Measurements from ENCODE around the gene RASGRP1.

Gene RASGRP1

DNA sequence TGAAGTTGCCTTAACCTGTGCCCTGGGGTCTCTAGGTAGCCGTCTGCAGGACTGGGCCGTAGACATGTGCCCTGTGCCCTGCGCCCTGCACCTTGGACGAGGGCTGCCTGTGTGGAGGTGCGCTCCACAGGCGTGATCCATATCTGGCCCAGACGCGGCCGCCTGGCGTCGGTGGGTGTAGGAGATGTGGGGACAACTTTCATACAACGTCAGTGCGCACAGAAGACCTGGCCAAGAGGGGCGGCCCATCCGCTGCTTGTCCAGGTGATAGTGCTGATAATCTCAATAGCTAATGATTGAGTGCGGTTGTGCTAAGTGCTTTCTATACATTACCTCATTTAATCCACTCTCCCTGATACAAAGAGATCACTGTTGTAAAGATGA is 665 bp upstream of the RASGRP1 start:
- DNase-seq (ENCODE audit: low spot score) = no peak

DNA sequence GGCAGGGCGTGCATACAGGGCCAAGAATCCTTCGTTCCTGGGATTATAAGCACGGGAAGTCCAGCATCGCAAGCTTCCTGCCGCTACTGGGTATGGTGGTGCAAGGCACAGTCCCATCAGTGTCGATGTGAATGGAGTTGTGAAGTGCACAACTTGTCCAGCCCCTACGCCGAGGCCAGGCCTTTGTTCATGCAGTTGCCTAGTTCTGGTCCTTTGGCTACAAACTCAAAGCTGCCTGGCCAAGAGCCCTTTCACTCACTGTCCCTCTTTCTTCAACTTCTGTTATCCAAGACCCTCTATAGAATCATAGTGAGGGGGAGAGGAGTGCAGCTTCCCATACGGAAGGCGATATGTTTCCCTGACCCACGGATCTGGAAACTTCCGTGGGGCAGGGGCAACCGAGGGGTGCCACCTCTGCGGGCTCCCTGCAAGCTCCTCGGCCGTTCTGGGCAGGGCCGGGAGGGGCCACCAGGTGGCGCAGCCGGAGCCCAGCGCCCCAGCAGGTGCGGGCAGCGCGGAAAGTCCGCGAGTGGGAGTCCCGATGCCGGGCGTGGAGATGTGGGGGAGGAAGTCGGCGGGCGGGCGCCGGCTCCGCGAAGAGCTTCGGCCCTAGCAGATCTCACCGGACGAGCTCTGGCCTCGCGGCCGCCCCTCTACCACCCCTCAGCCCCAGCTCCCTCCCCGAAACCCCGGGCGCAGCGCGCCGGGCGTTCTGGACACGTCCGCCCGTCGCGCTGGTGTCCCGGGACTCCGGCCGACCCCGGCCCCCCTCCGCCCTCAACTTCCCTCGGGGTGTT is 693 bp downstream of the RASGRP1 start:
- peak; percentile 75 for DNase-seq (ENCODE audit: low spot score)

DNA sequence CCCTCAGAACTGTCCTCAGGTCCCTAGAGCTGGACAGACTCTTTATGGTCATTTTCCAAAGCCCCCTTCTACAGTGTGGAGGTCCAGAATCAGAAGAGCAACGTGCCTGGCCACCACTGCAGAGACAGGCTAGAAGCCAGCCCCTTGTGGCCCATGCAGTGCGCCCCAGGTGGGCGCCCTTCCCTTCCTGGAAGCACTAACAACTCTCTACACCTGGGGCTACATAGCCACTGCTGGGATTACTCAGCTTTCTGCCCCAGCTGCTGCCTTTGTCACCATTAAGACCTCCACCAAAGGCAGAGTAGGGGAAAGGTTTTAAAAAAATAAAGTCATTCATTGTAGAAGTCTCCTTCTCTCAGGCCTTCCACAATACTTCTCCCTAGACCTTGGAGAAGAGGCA is 2.3 kb downstream of the RASGRP1 start:
- DNase-seq (ENCODE audit: low spot score) = no peak

DNA sequence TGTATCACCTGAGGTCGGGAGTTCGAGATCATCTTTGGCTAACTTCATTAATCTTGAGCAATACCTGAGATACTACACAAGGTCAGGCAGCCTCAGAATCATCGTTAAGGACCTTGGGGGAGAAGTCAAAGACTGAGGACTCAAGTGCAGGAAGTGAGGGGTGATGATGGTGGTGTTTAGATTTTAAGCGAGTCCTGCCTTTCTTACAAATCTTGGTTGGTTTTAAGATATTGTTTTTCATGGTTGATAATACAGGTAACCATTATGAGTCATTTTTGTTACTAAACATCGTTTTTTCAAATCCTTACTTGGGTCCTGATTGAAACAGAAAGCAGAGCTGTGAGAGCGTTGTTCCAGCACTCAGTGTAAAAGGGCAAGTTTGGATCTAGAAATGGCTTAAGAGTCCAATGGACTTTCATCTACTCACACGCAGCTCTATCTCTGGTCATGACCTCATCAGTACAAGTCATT is 4.1 kb downstream of the RASGRP1 start:
- no peak for DNase-seq (ENCODE audit: low spot score)

DNA sequence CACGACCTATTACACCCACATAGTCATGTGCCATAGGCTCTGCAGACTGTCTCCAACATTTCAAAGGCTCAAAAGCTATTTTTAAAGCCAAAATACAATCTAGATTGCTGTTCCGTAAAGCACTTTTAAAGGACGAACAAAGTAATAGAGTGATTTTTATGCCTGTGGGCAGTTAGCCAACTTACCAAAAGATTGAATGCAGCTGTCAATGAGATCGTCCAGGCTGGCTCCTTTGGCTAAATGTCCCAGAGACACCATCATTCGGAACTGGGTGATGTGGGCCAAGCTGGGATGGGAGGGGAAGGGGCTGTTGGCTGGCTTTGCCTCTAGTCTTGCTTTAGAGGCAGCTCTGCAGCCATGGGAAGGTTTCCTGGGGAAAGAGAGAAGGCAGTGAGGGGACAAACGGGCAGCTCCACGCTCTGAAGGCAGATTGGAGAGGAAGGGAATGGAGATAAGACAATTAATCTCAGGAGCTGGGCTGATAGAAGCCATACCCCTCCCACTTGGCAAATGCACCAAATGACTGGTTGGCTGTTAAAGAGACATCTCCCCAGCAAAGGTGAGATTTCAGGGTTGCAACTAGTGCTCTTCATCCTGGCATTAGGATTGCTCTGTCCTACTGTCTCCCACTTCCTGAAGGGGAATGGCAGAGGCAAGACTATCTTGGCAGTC is 4.8 kb downstream of the RASGRP1 start:
- DNase-seq (ENCODE audit: low spot score) = no peak

DNA sequence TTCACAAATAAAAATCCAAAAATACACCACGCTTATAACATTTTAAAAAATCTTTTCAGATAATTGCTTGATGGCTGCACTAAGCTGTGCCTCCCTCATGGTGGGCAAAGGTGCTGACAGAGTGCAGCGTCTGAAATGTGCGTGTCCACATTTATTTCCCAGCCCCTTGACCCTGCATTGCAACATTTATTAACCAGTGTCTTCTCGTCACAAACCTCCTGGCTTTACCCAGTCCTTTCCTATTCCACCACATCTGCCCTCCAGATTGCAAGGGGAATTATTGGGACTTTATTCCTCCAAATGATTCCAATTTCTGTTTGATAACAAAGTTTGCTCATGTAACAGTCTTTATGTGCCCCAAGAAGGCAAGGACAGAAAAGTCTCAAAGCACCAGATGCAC is 5.5 kb downstream of the RASGRP1 start:
- DNase-seq (ENCODE audit: low spot score) = no peak

DNA sequence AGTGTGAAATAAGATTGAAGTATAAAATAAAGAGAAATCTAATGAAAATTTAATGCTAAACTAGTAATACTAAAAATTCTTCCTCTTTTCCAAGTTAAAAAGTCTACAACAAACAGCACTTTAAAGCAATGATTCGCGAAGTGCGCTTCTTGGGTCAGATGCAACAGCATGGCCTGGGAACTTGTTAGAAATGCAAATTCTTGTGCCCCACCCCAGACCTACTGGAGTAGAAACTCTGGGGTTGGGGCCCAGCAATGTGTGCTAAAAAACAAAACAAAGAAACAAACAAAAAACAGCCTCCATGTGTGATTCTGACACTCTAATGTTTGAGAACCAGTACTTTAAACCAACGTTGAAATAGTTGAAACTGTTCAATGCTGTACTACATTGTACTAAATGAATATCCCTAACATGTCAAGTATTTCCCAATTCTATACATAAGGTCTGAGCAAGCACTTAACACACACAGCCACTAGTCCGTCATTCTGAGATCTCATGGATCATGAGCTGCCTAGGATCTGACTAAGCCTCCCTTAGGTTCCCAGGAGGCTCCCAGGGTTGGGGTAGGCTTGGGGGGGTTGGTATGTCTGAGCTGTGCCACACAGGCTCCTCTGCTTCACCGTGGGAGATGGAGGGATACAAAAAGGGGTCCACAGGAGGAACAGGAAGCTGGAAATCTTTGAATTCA is 6.1 kb downstream of the RASGRP1 start:
- no peak for DNase-seq (ENCODE audit: low spot score)

DNA sequence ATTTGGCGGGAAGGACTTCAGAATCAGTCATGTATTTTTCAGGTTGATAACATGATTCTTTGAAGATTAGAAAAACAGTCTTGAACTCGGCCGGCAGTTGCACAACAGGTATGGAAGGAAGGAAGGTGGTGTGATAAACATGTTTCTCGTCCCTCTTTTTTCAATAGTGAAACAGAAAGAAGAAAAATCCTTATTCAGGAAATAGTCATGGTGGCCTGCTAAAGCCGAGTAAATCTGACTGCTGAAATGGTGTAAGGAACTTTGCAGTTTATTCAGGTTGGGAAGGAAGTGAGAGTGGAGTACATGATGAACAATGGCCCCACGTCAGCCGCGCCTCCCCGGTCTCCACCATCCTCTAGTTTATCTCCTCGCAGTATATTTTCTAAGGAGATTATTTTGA is 6.7 kb downstream of the RASGRP1 start:
- no peak for DNase-seq (ENCODE audit: low spot score)

DNA sequence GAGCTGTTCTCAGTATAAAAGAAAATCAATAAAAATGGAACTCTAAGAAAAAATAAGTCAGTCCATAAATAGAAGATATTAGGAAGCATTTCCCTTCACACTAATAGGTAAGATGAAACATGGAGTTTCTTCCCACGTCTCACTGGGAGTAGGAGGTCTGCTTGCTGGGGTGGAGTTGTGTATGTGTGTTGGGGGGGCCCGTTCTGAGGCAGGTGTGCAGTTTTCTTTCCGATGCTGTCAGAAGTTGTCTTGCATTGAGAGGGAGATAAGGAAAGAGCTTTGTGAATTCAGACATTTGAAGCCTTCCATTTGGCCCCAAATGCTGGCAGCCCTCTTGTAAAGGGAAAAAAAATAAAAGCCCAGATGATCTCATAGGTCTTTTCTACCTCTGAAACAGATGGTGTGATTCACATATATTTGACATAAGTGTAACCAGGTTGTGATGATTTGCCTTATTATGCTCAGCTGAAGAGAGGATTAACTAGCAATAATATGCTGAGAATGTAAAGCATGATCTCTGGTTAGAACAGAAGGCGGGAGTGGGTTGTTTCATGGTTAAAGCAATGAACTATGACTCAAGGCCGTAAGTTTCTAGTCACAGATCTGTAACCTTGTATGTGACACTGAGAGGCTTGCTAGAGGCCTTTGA is 8.8 kb downstream of the RASGRP1 start:
- no peak for DNase-seq (ENCODE audit: low spot score)

DNA sequence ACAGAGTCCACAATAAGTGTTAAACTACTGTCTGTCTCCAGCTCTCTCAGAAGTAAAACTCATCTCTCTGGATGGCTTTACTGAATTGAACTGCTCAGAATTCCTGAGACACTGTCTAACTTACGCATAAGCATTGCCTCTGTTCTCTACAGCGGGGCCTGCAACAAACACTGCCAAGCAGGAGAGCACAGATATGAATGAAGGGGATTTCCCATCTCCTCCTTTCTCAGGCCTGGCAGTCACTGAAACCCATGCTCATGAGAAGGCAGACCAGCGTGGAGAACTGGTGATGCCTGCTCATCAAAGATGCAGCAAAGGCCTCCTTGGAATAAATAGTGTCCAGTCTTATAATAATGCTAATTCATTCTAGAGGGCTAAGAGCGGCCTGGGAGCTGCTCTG is 10.3 kb downstream of the RASGRP1 start:
- DNase-seq (ENCODE audit: low spot score) = no peak

DNA sequence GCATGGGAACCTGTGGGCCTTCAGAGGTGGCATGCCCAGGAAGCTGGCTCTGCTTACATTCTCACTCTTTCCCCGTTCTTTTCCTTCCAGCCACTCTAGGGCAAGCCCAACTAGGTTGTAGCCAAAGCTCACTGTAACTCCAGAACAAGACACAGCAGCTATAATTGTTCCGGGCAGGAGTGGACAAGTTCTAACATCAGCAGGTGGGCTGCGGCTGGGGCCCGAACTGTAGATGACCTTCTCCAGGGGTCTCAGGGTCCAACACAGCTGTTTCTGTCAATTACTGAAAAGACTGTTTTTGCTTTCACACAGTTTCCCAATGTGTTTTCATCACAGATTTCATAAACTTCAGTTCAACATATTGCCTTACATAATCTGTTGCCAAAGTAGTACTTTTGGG is 11.5 kb downstream of the RASGRP1 start:
- no peak for DNase-seq (ENCODE audit: low spot score)

DNA sequence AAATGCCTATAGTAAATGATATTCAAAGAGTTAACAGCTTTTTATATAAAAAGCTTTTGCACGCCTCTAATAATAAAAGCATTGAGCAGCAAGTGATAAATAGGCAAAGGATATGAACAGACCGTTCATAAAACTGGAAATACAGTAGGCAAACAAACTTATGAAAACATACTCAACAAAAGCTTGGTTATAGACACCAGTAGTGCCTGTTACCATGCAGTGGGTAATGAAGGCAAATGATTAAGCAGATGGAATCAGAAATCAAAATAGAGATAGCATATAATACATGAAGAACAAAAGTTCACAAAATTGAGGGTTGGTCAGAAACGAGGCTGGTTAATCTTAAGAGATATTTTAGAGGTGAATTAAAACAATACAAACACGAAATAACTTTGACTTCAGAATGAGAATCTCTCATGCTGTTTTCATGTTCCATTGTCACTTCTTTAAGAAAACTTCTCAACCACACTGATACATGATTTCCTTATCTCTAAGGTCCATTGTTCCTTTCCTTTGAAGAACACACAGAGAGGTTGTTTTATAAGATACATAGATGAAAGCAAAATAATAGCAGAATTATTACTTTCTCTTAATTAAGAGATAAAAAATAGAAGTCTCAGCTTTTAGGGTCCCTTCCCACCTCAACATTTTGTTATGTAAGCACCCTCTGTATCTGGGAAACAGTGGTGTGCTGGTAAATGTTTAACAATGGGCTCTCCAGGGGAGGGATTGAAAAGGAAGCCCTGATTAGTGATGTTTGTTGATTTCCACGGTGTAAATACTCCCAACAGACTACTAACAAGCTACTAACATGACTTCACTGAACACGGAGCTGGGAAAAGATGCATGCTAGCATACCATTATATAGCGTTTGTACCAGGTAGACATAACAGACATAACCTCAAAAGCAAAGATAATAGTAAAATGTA is 12.6 kb downstream of the RASGRP1 start:
- no peak for DNase-seq (ENCODE audit: low spot score)

DNA sequence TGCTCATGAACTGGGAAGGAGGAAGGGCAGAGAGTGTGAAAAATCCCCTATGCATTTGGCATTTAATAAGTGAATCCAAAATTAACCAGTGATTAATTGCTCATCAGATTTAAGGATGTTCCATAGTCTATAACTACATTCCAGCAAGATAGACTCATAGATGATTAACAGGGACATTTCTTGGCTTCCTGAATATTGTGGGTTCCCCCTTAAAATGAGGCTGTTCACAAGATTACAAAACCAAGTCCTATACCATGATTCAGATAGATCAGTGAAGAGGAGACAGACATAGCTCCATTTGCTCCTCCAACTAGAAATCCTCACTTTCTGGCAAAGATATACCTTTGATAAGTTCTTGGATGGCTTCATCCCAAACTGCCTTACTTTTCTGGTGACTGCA is 15.4 kb downstream of the RASGRP1 start:
- DNase-seq (ENCODE audit: low spot score) = no peak

DNA sequence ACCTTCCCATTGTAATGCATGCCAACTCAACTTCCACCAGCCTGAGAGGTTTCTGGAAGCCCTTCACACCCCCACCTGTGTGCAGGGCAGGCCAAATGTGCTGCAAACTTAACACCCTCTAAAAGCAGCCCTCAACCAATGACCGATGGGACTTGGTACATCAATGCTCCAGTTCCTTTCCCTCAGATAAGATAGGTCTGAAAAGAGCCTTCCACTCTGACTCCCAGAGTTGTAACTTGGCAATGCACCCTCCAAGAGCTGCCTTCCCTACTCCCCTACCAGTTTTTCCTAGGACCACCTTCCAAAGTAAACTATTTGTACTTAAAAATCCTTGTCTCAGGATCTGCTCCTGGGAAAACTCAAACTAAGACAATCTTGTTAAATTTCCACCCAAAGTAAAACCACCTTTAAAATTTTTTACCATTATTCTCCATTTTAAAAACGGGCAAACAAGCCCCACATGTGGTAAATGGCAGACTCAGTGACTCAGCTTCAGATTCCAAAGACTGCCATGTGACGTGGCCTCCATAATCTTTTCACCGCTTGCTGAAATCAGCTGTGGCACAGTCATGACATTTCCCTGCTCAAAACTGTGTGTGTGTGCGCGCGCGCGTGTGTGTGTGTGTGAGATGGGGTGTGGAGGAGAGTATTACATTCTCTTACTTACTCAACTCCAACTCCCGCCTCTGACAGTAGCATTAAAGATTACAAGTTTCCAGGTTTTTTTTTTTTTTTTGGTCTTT is 17.2 kb downstream of the RASGRP1 start:
- DNase-seq (ENCODE audit: low spot score) = no peak

DNA sequence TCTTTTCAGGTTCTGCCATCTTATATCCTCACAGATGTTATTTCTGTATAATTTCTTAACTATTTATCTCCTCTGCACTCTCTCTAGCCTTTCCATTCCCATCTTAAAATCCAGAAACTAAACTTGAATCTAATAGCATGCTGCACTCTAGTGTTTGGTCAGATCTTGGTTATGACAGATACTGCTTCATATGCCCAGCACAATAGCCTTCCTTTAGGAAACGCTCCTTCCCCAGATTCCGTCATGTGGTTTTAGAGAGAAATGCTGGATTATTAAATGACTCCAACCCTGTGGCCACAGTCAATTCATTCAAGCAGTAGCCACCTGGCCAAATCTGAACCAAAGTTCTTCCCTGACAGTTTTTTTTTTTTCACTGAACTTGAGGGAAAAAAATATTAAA is 19.4 kb downstream of the RASGRP1 start:
- DNase-seq (ENCODE audit: low spot score) = no peak

DNA sequence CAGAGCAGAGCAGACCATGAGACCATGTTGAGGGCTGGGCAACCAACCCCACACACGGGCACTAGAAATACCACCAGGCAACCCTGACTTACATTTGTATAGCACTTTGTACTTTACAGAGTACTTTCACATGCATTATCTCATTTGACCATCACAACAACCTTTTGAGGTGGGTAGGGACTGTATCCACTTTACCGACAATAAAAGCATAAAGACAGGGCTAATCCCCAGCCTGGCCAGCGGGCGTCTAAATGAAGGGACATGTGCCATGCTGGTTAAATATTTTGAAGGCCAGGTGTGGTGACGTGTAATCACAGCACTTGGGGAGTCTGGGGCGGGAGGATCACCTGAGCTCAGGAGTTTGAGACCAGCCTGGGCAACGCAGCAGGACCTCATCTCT is 23.6 kb downstream of the RASGRP1 start:
- DNase-seq (ENCODE audit: low spot score) = no peak

DNA sequence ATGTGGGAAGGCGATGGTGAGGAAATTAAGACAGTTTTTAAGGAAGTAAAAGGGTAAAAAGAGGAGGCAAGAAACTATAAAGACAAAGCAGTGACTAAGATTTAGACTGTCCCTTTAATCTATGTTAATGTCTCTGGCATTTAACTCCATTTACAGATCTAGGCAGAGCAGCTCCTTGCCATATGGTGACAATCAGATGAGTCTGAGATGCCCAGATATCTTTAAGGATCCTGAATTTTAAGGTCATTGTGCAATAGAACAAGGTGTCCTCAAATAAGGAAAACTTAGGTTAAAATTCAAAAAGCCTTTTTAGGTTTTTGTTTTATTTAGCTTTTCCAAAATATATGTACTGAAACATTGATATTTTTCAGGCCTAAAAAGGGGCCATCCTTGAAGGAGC is 24.1 kb downstream of the RASGRP1 start:
- no peak for DNase-seq (ENCODE audit: low spot score)

DNA sequence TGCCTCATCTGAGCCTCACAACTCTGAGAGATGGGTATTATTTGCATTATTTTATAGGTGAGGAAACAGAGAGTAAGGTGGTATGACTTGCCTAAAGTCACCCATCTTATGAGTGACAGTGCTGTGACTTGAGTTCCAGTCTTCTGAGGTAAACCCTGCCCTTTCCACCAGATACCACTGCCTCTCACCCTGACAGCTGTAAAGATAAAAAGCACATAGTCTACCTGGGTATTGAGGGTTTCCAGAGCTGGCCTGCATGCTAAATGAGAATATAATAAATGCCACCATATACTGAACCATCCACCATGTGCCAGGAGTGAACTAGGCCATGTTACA is 25.6 kb downstream of the RASGRP1 start:
- no peak for DNase-seq (ENCODE audit: low spot score)

DNA sequence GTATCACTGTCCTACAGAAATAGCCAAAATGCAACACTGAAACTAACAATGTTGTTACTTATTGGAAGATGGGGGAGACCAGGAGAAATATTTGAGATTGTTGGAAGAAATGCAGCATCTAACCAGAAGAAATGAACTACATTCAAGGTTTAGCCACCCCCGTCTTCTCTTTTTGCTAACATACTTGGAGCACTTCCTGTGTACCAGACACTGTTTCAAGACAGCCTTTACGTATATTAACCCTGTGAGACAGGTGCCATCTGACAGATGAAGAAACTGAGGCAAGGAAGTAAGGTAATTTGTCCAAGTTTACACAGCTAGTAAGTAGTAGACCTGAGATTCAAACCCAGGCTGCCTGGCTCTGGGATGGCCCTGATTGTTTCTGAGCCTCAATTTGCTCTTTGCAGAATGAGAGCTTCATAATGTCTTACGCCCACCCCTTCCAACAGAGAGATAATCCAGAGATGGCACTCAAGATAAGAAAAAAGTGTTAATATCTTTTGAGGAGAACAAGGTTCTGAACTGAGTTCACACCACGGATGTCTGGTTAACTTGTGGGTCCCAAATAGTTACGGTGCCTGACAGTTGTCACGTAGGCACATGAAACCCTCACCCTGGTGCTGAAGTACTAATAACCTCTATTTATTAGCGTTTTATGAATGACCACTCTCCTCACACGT is 26.1 kb downstream of the RASGRP1 start:
- no peak for DNase-seq (ENCODE audit: low spot score)

DNA sequence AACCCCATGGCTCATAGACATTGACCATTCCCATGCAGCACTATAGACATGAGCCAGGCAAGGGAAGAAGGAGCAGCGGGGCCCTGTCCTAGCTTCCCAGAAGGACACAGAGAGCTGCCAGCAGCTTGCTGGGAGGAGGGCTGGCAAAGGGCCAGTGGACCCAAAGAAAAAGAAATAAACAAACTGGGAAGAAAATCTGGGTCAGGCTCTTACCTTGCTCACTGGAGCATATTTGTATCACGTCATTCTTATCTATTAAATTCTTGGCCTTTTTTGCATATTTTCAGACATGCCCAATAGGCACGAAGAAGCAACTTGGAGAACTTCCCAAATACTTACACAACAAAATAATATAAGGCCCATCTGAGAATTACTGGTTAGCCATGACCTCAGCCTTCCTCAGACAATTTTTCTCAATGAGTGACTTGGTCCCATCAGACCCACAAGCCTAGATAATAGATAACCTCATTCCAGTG is 28.4 kb downstream of the RASGRP1 start:
- DNase-seq (ENCODE audit: low spot score) = no peak
